Nephron progenitor cell (in vitro differentiated cells): ENCODE results near the gene GRHPR.

ENCODE experiments used
- DNase-seq: peaks from one replicate; pipeline ENCODE4 v3.0.0; 2021
- H3K27ac Mint-ChIP-seq: 2 replicates; pipeline ENCODE4 v1.8.0; 2021; ENCODE audit warnings: mild to moderate bottlenecking, moderate library complexity, mixed read lengths
- H3K27me3 Mint-ChIP-seq: 2 replicates; pipeline ENCODE4 v1.8.0; 2021; ENCODE audit warnings: mild to moderate bottlenecking, low read depth, mixed read lengths; ENCODE audit not compliant: poor library complexity
- H3K36me3 Mint-ChIP-seq: 2 replicates; pipeline ENCODE4 v1.8.0; 2021; ENCODE audit warnings: low read depth, mixed read lengths
- H3K4me1 Mint-ChIP-seq: 2 replicates; pipeline ENCODE4 v1.8.0; 2021; ENCODE audit warnings: mixed read lengths
- H3K4me3 Mint-ChIP-seq: 2 replicates; pipeline ENCODE4 v1.8.0; 2021; ENCODE audit warnings: mild to moderate bottlenecking, moderate library complexity, mixed read lengths
- H3K9me3 Mint-ChIP-seq: 2 replicates; pipeline ENCODE4 v1.8.0; 2021; ENCODE audit warnings: mild to moderate bottlenecking, moderate library complexity, mixed read lengths
- TF ChIP-seq, protein P1 (sequence below): fragments of 200-600 bp; sonication (generic); IDR thresholded peaks from 2 replicates; pipeline ENCODE4 v1.5.0; 2021; ENCODE audit warnings: antibody characterized with exemption

Gene GRHPR

DNA sequence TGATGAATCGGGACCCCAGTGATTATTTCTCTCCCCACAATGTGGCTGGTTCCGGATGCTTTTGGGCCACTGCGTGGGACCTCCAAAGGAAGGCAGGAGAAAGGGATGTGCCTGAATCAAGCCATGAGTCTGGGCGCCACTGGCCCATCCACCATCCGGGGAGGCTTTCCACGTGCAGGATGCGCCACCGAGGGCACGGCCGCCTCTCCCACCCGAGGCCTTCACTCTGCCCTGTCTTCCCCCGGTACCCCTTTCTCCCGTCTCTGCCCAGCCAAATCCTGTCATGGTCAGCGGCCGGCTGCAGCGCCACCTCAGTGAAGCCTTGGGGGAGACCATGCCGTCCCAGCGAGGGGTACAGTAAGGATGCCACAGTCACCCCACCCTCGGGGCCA is 43.9 kb upstream of the GRHPR start:
- peaks cover 15% of the 10 kb centered on the region for H3K27me3 Mint-ChIP-seq
- no peaks in the 10 kb centered on the region for H3K4me1 Mint-ChIP-seq
- TF ChIP-seq, protein P1, sequence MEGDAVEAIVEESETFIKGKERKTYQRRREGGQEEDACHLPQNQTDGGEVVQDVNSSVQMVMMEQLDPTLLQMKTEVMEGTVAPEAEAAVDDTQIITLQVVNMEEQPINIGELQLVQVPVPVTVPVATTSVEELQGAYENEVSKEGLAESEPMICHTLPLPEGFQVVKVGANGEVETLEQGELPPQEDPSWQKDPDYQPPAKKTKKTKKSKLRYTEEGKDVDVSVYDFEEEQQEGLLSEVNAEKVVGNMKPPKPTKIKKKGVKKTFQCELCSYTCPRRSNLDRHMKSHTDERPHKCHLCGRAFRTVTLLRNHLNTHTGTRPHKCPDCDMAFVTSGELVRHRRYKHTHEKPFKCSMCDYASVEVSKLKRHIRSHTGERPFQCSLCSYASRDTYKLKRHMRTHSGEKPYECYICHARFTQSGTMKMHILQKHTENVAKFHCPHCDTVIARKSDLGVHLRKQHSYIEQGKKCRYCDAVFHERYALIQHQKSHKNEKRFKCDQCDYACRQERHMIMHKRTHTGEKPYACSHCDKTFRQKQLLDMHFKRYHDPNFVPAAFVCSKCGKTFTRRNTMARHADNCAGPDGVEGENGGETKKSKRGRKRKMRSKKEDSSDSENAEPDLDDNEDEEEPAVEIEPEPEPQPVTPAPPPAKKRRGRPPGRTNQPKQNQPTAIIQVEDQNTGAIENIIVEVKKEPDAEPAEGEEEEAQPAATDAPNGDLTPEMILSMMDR: no peak
- no peak overlapping the region for H3K27ac Mint-ChIP-seq
- H3K9me3 Mint-ChIP-seq: no peaks in the 10 kb centered on the region
- no peaks in the 10 kb centered on the region for H3K36me3 Mint-ChIP-seq
- no peak for DNase-seq
- H3K4me3 Mint-ChIP-seq: no peak overlapping the region

DNA sequence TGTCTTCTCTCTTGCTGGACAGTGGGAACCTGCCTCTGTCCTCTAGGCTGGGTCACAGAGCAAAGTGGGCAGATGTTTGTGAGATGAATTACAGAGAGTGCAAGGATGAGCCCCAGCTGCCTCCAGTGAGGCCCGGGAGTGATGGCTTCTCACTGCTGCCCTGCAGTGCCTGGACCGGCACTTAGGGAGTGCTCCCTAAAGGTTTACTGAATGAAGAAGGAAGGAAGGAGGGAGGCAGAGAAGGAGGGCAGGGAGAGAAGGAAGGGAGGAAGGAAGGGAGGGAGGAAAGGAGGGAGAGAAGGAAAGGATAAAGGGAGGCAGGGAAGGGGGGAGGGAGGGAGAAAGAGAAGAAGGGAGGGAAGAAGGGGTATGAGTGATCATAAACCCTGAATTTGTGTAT is 42.7 kb upstream of the GRHPR start:
- Mint-ChIP-seq H3K27me3 (peaks cover 15% of the 10 kb centered on the region), H3K27ac (no peak overlapping the region), H3K36me3 (no peaks in the 10 kb centered on the region), H3K4me3 (no peak overlapping the region), H3K4me1 (no peaks in the 10 kb centered on the region), H3K9me3 (no peaks in the 10 kb centered on the region)
- DNase-seq: no peak
- TF ChIP-seq, protein P1: no peak

DNA sequence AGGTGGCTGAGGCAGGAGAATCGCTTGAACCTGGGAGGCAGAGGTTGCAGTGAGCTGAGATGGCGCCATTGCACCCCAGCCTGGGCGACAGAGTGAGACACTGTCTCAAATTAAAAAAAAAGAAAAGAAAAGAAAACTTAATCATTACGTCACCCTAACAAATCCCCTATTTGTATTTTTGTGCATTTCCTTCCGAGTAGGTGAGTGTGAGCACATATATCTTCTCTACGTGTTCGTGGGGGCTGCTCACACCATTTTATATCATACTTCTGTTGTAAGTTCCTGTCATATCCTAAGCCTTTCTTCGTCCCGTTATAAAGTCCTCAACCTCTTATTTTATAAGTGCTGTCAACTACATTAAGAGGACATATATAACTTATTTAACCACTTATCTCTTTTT is 41.9 kb upstream of the GRHPR start:
- Mint-ChIP-seq H3K4me1 (no peaks in the 10 kb centered on the region), H3K27me3 (peaks cover 15% of the 10 kb centered on the region), H3K36me3 (no peaks in the 10 kb centered on the region), H3K9me3 (no peaks in the 10 kb centered on the region), H3K4me3 (no peak overlapping the region), H3K27ac (no peak overlapping the region)
- no peak for DNase-seq
- TF ChIP-seq, protein P1: no peak

DNA sequence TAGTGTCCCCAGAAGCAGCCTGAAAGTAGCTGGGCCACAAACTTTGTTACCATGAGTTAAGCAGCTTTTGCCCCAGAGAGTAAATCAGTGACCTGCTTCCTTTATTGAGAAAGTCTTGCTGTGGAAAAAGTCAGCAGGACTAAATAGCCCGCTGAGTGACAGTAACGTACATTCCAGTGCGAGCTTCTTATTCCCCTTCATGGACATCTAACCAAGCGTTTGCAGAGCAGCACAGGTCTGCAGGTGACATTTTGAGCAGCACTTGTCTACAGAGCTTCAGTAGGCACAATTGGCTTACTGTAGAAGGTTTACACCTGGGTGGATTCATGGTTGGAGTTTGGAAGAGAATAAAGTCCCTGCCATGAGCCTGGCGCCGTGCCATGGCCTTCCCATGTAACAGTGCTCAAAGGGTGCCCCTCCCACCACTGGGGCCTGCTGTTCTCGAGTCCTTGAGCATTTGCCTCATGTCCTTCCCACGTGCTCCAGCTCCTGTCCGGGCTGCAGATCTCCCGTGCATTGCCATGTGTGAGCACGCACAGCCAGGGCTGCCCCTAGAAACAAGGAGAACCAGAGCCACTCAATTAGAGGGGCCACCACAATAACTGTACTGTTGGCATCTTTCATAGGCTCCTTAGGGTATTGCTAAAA is 41.3 kb upstream of the GRHPR start:
- no peak overlapping the region for H3K4me3 Mint-ChIP-seq
- no peaks in the 10 kb centered on the region for H3K4me1 Mint-ChIP-seq
- no peak overlapping the region for H3K27ac Mint-ChIP-seq
- H3K27me3 Mint-ChIP-seq: peaks cover 15% of the 10 kb centered on the region
- H3K9me3 Mint-ChIP-seq: no peaks in the 10 kb centered on the region
- TF ChIP-seq, protein P1: no peak
- H3K36me3 Mint-ChIP-seq: no peaks in the 10 kb centered on the region
- DNase-seq: no peak

DNA sequence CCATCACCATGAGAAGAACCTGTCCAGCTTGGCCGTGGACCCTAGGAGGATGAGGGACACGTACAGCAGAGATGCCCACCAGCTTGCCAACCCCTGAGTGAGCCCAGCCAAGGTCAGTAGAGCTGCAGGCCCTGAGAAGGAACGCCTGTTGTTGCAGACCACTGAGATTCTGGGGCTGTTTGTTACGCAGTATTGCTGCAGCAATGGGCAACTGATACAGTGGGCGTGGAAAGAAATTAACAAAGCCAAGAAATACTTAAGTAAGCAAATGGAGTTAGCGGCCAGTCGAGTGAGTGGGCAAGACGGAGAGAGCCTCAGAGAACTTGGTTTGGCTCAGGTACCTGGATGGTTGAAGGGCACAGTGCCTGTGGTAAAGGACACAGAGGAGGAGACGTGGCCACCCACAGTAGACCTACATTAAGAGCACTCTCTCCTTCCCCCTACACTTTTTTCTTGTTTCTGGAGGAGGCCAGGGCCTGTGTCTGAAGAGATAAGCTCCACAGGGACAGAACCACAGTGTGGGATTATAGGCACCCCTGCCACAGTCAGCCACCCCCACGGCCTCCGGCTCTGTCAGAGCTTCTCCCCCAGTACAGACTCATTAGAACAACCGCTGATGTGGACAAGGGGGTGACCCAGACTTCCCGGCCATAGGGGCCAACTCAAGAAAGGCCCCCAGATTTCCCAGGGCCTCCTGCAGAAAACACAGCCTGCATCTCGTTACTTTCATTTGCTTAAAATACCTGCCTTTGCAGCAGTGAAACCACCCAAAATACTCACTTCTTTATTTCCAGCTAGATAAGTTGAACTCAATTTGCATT is 40.1 kb upstream of the GRHPR start:
- no peak overlapping the region for H3K4me3 Mint-ChIP-seq
- no peaks in the 10 kb centered on the region for H3K9me3 Mint-ChIP-seq
- H3K36me3 Mint-ChIP-seq: no peaks in the 10 kb centered on the region
- H3K4me1 Mint-ChIP-seq: no peaks in the 10 kb centered on the region
- peaks cover 9% of the 10 kb centered on the region for H3K27me3 Mint-ChIP-seq
- DNase-seq: no peak
- no peak overlapping the region for H3K27ac Mint-ChIP-seq
- TF ChIP-seq, protein P1: no peak

DNA sequence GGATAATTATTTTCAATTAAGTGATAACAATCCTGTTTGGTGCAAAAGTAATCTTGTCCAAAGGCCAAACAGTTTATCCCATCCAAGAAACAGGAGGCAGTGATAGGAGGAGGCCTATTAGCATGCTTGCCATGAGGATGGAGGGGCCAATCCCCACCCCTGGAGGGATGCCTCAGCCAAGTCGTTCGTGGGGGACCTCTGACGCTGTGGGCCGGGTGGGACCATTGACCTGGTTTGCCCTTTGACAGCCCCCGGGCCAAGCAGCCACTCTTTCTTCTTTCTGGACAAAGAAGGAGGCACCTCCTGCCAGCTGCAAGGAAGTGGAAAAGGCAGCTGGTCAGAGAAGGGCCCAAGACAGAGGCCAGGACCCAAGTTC is 39.5 kb upstream of the GRHPR start:
- Mint-ChIP-seq H3K9me3 (no peaks in the 10 kb centered on the region), H3K27ac (no peak overlapping the region), H3K36me3 (no peaks in the 10 kb centered on the region), H3K4me1 (no peaks in the 10 kb centered on the region), H3K27me3 (peaks cover 6% of the 10 kb centered on the region), H3K4me3 (no peak overlapping the region)
- TF ChIP-seq, protein P1: no peak
- no peak for DNase-seq
